Uterus (tissue), 4 donors: Measurements from ENCODE around the gene APLNR. TPM values are rescaled to one million over a fixed set of nuclear protein-coding genes. Genes with fewer than 3 reads are reported as not detected.

Source experiments
- total RNA-seq, 4 donors: library from RNA; depleted of rRNA in 3 of 4; stranded (reverse); fragments of >200 nt in 3 of 4; gene quantifications; one replicate each; pipeline versions ENCODE4 v1.1.0 to v1.2.4, GENCODE V29; 2014 to 2023
- donor health status: DM: yes; HTN: yes; CAD: no.

The APLNR gene
- total RNA-seq, 4 donors from 2014 or later: 0.58 to 112 TPM; not detected in 2

Other genes with a start within 250 kb of the APLNR start
- not detected for gene OR5AK2, start 248.3 kb downstream of the APLNR start, total RNA-seq
- gene LRRC55, start 55.3 kb downstream of the APLNR start, total RNA-seq: 1 to 10 TPM in 1 of 4 donors, under 1 TPM in 1, not detected in 2; 0.26 to 2.1 TPM
- 100 to 1,000 TPM in 1 of 4 donors, 10 to 100 TPM in 3; 22.5 to 269 (median 70.8) TPM for gene TNKS1BP1, start 87.7 kb upstream of the APLNR start, total RNA-seq
- gene SSRP1, start 98.6 kb upstream of the APLNR start, total RNA-seq: 100 to 1,000 TPM in 1 of 4 donors, 10 to 100 TPM in 3; 29.4 to 115 (median 75.3) TPM
- gene P2RX3, start 101.1 kb upstream of the APLNR start, total RNA-seq: under 1 TPM in 1 of 4 donors, not detected in 3; 0.69 TPM
- gene PRG3, start 143.9 kb upstream of the APLNR start, total RNA-seq: not detected
- under 1 TPM in 1 of 4 donors, not detected in 3; 0.21 TPM for gene PRG2, start 153.4 kb upstream of the APLNR start, total RNA-seq
- gene SLC43A3, start 189.9 kb upstream of the APLNR start, total RNA-seq: 100 to 1,000 TPM in 2 of 4 donors, 10 to 100 TPM in 2; 44.1 to 333 (median 102) TPM
- gene RTN4RL2, start 223.3 kb upstream of the APLNR start, total RNA-seq: 1 to 10 TPM in 1 of 4 donors, not detected in 3; 1.7 TPM